KMS-11 (cell line): ENCODE data around the gene FADS1.

Experiments
- H2AFZ ChIP-seq: fragments of 200-600 bp; sonication (generic); 2 replicates; pipeline ENCODE4 v1.6.1; 2016; ENCODE audit warnings: antibody characterized with exemption, mixed run types, low read depth
- H3K27ac ChIP-seq: fragments of 200-600 bp; sonication (generic); 2 replicates; pipeline ENCODE4 v1.6.1; 2016; ENCODE audit warnings: mild to moderate bottlenecking, mixed run types
- H3K27me3 ChIP-seq: fragments of 200-600 bp; sonication (generic); 2 replicates; pipeline ENCODE4 v1.6.1; 2017; ENCODE audit warnings: mild to moderate bottlenecking, low read depth, mixed run types, moderate library complexity; ENCODE audit not compliant: insufficient read depth
- H3K36me3 ChIP-seq: fragments of 200-600 bp; sonication (generic); 2 replicates; pipeline ENCODE4 v1.6.1; 2017; ENCODE audit warnings: mild to moderate bottlenecking, mixed run types; ENCODE audit not compliant: insufficient read depth
- H3K4me1 ChIP-seq: fragments of 200-600 bp; sonication (generic); 2 replicates; pipeline ENCODE4 v1.6.1; 2016; ENCODE audit warnings: mild to moderate bottlenecking, low read depth, mixed run types; ENCODE audit not compliant: poor library complexity, severe bottlenecking
- H3K4me2 ChIP-seq: fragments of 200-600 bp; sonication (generic); 2 replicates; pipeline ENCODE4 v1.7.0; 2016; ENCODE audit warnings: mild to moderate bottlenecking, mixed run types
- H3K4me3 ChIP-seq: fragments of 200-600 bp; sonication (generic); IDR thresholded peaks from 2 replicates; pipeline ENCODE4 v1.6.1; 2017; ENCODE audit warnings: low read depth, low read length, mixed read lengths; ENCODE audit not compliant: insufficient read depth
- H3K79me2 ChIP-seq: fragments of 200-600 bp; sonication (generic); 2 replicates; pipeline ENCODE4 v1.6.1; 2016; ENCODE audit warnings: low read depth, mixed run types; ENCODE audit not compliant: insufficient read depth
- H3K9ac ChIP-seq: fragments of 200-600 bp; sonication (generic); 2 replicates; pipeline ENCODE4 v1.6.1; 2016; ENCODE audit warnings: mild to moderate bottlenecking, mixed run types
- H4K20me1 ChIP-seq: fragments of 200-600 bp; sonication (generic); 2 replicates; pipeline ENCODE4 v1.6.1; 2016; ENCODE audit warnings: mild to moderate bottlenecking, mixed run types; ENCODE audit not compliant: insufficient read depth
- CTCF ChIP-seq: fragments of 200-600 bp; sonication (generic); conservative IDR thresholded peaks from 2 replicates; pipeline ENCODE4 v1.6.1; 2017; ENCODE audit warnings: low read depth, mild to moderate bottlenecking, antibody characterized with exemption, low read length, moderate library complexity, mixed read lengths

The FADS1 gene

GRCh38 chr11:61862714-61863547 is 46.1 kb upstream of the FADS1 start:
- Histone ChIP-seq H3K4me3 (no peak overlapping the region), H3K79me2 (no peaks in the 10 kb centered on the region), H4K20me1 (no peaks in the 10 kb centered on the region), H2AFZ (no peak overlapping the region), H3K4me1 (no peaks in the 10 kb centered on the region), H3K9ac (no peak overlapping the region), H3K27me3 (no peaks in the 10 kb centered on the region), H3K36me3 (no peaks in the 10 kb centered on the region), H3K27ac (no peak overlapping the region), H3K4me2 (no peak overlapping the region)
- TF ChIP-seq CTCF, result no peak

GRCh38 chr11:61861634-61862033 is 44.8 kb upstream of the FADS1 start:
- H3K4me3 ChIP-seq, result no peak overlapping the region
- H3K27me3 ChIP-seq, result no peaks in the 10 kb centered on the region
- no peak for TF ChIP-seq CTCF
- no peak overlapping the region for H2AFZ ChIP-seq
- no peaks in the 10 kb centered on the region for H3K79me2 ChIP-seq
- H3K4me2 ChIP-seq, result no peak overlapping the region
- no peaks in the 10 kb centered on the region for H3K36me3 ChIP-seq
- no peaks in the 10 kb centered on the region for H4K20me1 ChIP-seq
- no peaks in the 10 kb centered on the region for H3K4me1 ChIP-seq
- H3K27ac ChIP-seq, result no peak overlapping the region
- H3K9ac ChIP-seq, result no peak overlapping the region

- Histone ChIP-seq H3K4me1 (no peaks in the 10 kb centered on the region), H4K20me1 (no peaks in the 10 kb centered on the region), H3K27ac (no peak overlapping the region), H3K27me3 (no peaks in the 10 kb centered on the region), H3K4me2 (no peak overlapping the region), H3K36me3 (no peaks in the 10 kb centered on the region), H3K9ac (no peak overlapping the region), H3K4me3 (no peak overlapping the region), H2AFZ (no peak overlapping the region), H3K79me2 (no peaks in the 10 kb centered on the region)
- TF ChIP-seq CTCF, result no peak
Measured at GRCh38 chr11:61860054-61860903, 43.5 kb upstream of the FADS1 start.

GRCh38 chr11:61855939-61856680 is 39.3 kb upstream of the FADS1 start:
- no peak for TF ChIP-seq CTCF
- no peak overlapping the region for H3K4me3 ChIP-seq
- H3K27ac ChIP-seq, result no peak overlapping the region
- H3K9ac ChIP-seq, result no peak overlapping the region
- H3K4me2 ChIP-seq, result no peak overlapping the region
- no peaks in the 10 kb centered on the region for H4K20me1 ChIP-seq
- H3K79me2 ChIP-seq, result no peaks in the 10 kb centered on the region
- H3K36me3 ChIP-seq, result no peaks in the 10 kb centered on the region
- H3K27me3 ChIP-seq, result no peaks in the 10 kb centered on the region
- no peak overlapping the region for H2AFZ ChIP-seq
- H3K4me1 ChIP-seq, result no peaks in the 10 kb centered on the region
